ENCODE results near the gene ZNF283. TPM values are rescaled to one million over a fixed set of nuclear protein-coding genes. Genes with fewer than 3 reads are reported as not detected.
A peak's percentile ranks its signal among the peaks of the same experiment; 100 is the strongest.
"Not testable (repeated sequence)": the region's sequence is repeated elsewhere in the genome, so short reads cannot be mapped to it uniquely, and the experiment has no call there.

The ZNF283 gene
- total and polyA plus RNA-seq, 4 donors = 3.9 to 15.2 (median 8.2) TPM

DNA sequence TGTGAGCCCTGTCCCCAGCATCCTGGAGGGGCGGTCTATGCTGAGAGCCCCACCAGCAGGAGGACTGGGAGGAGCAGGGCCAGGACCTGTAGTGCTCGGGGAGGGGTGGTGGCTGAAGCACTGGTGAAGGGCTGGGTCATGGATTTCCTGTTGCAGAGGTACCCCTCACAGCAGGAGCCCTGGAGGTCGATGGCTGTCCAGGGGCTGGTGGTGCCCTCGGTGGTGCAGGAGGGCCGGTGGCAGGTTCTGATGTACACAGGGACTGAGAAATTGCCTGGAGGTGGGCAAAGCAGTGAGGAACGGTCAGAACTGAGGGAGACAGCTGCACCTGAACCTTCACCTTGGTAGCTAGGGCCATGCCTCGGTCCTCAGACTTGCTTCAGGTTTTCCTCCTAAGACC is 29.6 kb upstream of the ZNF283 start:
- Histone ChIP-seq H3K36me3 (ENCODE audit: control insufficient read depth in 1 of 2, insufficient read depth in 2 of 2, low read length in 1 of 2) (no peaks in the 10 kb centered on the region), H3K27ac (ENCODE audit: low read depth in 1 of 2, low read length in 2 of 2) (no peak overlapping the region), H3K27me3 (ENCODE audit: control insufficient read depth in 1 of 2, insufficient read depth in 2 of 2, low read length in 1 of 2) (no peaks in the 10 kb centered on the region), H3K4me3 (ENCODE audit: low read length in 2 of 2) (no peak overlapping the region), H3K9me3 (ENCODE audit: control insufficient read depth, low read length) (peaks cover 1% of the 10 kb centered on the region), H3K4me1 (ENCODE audit: control insufficient read depth in 1 of 2, insufficient read depth in 2 of 2, low read length in 2 of 2) (no peaks in the 10 kb centered on the region)
- 73 to 78% methylated on average over 7 of the region's 7 CpGs for WGBS, 2 donors
- ATAC-seq (ENCODE audit: low FRiP score) (no peak), DNase-seq (no peak)
- intact Hi-C loops (cut with DNase I) = no loop called here

DNA sequence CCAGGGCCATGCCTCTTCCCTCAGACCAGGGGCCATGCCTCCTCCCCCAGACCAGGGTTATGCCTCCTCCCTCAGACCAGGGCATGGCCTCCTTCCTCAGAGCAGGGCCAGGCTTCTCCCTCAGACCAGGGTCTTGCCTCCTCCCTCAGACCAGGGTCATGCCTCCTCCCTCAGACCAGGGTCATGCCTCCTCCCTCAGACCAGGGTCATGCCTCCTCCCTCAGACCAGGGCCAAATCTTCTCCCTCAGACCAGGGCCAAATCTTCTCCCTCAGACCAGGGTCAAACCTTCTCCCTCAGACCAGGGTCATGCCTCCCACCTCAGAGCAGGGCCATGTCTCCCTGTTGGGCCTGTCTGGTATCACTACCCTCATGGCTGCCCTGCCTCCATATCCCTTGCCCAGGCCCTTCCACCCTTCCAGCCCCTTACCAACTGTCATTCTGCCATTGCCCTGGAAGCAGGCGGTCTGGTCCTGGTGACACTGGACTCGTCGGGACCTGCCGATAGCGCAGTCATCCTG is 29.0 kb upstream of the ZNF283 start:
- 41 to 48% methylated on average over 5 of the region's 5 CpGs for WGBS, 2 donors
- Histone ChIP-seq H3K27me3 (ENCODE audit: control insufficient read depth in 1 of 2, insufficient read depth in 2 of 2, low read length in 1 of 2) (no peaks in the 10 kb centered on the region), H3K4me1 (ENCODE audit: control insufficient read depth in 1 of 2, insufficient read depth in 2 of 2, low read length in 2 of 2) (no peaks in the 10 kb centered on the region), H3K9me3 (ENCODE audit: control insufficient read depth, low read length) (peaks cover 1% of the 10 kb centered on the region), H3K27ac (ENCODE audit: low read depth in 1 of 2, low read length in 2 of 2) (no peak overlapping the region), H3K4me3 (ENCODE audit: low read length in 2 of 2) (no peak overlapping the region), H3K36me3 (ENCODE audit: control insufficient read depth in 1 of 2, insufficient read depth in 2 of 2, low read length in 1 of 2) (no peaks in the 10 kb centered on the region)
- intact Hi-C loops (cut with DNase I) = no loop called here
- DNase-seq (no peak), ATAC-seq (ENCODE audit: low FRiP score) (no peak)

DNA sequence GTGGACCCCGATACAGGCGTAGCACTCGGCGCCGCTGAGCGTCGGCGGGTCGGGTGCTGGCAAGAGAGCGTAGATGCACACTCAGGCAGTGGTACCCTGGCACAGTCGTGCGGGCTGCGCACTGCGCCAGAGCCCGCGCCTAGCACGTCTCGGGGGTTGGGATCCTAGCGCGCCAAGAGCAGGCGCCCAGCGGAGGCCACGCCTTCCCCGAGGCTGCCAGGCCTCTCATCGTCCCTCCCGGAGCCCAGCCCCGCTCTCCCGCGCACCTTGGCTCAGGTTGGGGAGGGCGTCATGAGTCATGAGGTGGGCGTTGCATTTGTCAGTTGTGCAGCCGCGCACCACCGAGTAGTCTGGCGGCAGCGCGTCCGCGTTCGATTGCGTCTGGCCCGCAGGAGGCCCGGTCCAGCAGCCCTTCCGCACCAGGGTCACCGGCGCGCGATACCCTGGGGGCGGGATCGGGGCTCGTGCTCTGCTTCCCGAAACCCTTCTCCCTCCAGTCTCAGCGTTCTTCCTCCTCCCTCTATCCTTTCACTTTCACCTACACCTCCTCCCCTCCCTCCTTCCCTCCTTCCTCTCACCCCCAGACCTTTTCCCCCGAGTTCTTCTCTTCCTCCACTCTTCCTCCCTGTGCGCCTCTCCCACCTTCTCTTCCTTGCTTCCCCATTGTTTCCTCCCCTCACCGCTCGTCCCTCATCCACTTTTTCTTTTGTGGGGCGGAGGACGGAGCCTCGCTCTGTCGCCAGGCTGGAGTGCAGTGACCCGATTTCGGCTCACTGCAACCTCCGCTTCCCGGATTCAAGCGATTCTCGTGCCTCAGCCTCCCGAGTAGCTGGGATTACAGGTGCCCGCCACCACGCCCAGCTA is 28.3 kb upstream of the ZNF283 start:
- Histone ChIP-seq H3K27me3 (ENCODE audit: control insufficient read depth in 1 of 2, insufficient read depth in 2 of 2, low read length in 1 of 2) (no peaks in the 10 kb centered on the region), H3K9me3 (ENCODE audit: control insufficient read depth, low read length) (peaks cover 1% of the 10 kb centered on the region), H3K4me3 (ENCODE audit: low read length in 2 of 2) (peak overlapping the region in 1 of 2 donors; percentile 1), H3K4me1 (ENCODE audit: control insufficient read depth in 1 of 2, insufficient read depth in 2 of 2, low read length in 2 of 2) (no peaks in the 10 kb centered on the region), H3K27ac (ENCODE audit: low read depth in 1 of 2, low read length in 2 of 2) (no peak overlapping the region), H3K36me3 (ENCODE audit: control insufficient read depth in 1 of 2, insufficient read depth in 2 of 2, low read length in 1 of 2) (no peaks in the 10 kb centered on the region)
- DNase-seq (peak in 1 of 2 donors; percentile 56), ATAC-seq (ENCODE audit: low FRiP score) (peak; percentile 53)
- WGBS, 2 donors = 11 to 13% methylated on average over 68 to 70 of the region's 70 CpGs
- intact Hi-C loops (cut with DNase I) = no loop called here

DNA sequence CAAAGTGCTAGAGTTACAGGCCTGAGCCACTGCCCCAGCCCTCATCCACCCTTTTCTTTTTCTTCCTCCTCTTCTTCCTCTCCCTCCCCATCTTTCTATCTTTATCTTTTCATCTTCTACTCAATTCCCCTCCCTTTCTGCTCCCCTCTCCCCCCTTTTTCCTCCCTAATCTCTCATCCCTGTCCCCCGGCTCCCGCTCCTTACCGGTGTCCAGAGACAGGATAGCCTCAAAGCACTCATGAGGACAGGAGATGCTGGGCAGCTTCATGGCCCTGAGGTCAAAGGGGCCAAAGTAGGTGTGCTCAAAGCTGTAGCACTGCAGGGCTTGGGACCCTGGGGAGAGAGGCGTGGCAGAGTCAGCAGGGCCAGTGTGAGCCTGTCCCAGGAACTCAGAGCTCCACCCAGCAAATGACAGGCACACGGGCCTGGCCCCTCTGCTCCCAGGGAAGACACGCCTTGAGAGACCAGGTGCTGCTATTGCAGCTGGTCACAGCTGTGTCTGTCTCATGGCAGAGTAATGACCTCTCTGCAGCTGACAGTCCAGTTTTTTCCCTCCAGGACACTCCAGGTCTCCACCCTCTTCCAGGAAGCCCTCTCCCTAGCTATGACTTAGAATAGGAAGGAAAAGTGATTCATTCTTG is 27.5 kb upstream of the ZNF283 start:
- no peak overlapping the region for H3K27ac ChIP-seq (ENCODE audit: low read depth in 1 of 2, low read length in 2 of 2)
- 57 to 65% methylated on average over 6 of the region's 6 CpGs for WGBS, 2 donors
- H3K27me3 ChIP-seq (ENCODE audit: control insufficient read depth in 1 of 2, insufficient read depth in 2 of 2, low read length in 1 of 2) = no peaks in the 10 kb centered on the region
- no peak for DNase-seq
- intact Hi-C loops (cut with DNase I) = no loop called here
- H3K36me3 ChIP-seq (ENCODE audit: control insufficient read depth in 1 of 2, insufficient read depth in 2 of 2, low read length in 1 of 2) = no peaks in the 10 kb centered on the region
- H3K4me1 ChIP-seq (ENCODE audit: control insufficient read depth in 1 of 2, insufficient read depth in 2 of 2, low read length in 2 of 2) = no peaks in the 10 kb centered on the region
- no peak for ATAC-seq (ENCODE audit: low FRiP score)
- H3K4me3 ChIP-seq (ENCODE audit: low read length in 2 of 2) = no peak overlapping the region
- peaks cover 1% of the 10 kb centered on the region for H3K9me3 ChIP-seq (ENCODE audit: control insufficient read depth, low read length)

DNA sequence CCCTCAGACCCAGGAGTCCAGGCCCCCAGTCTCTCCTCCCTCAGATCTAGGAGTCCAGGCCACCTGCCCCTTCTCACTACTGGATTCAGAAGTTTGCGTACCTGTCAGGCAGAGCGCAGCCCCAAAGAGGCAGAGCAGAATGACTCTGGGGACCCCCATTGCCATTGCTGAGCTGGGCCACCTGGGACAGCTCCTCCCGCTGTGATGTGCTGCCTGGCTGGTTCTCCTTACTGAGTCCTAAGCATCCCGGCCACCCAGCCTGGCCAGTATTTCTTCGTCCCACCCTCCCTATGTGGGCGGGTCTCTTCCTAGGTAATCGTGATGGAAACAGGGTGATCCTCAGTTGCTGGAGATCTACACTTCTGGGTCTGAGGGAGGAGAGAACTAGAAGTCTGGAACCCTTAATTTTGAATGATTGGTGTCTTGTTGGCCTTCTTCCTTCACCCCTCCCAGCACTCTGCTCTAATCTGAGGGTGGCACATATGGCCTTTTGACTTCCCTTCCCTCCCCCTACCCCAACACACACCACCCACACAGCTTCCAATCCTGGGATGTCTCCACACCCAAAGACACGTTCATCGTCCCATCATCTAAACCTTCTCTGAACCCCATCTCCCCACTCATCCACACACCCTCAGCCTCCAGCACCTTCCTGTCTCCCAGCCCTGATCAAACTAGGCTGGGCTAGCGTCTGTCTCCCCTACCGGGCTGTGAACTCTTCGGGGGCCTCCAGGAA is 24.7 kb upstream of the ZNF283 start, which contains the start of gene LYPD5:
Gene LYPD5, minus strand, starts transcription at position 232 of the 736 bp plus-strand sequence. Its CDS starts 67 bp downstream, at position 165.
- H3K36me3 ChIP-seq (ENCODE audit: control insufficient read depth in 1 of 2, insufficient read depth in 2 of 2, low read length in 1 of 2) = no peaks in the 10 kb centered on the region
- intact Hi-C loops (cut with DNase I) = no loop called here
- ATAC-seq (ENCODE audit: low FRiP score) = no peak
- DNase-seq = no peak
- H3K9me3 ChIP-seq (ENCODE audit: control insufficient read depth, low read length) = no peaks in the 10 kb centered on the region
- H3K4me1 ChIP-seq (ENCODE audit: control insufficient read depth in 1 of 2, insufficient read depth in 2 of 2, low read length in 2 of 2) = no peaks in the 10 kb centered on the region
- no peak within 1 kb of the TSS for H3K27ac ChIP-seq (ENCODE audit: low read depth in 1 of 2, low read length in 2 of 2)
- no peak within 1 kb of the TSS for H3K4me3 ChIP-seq (ENCODE audit: low read length in 2 of 2)
- 55 to 57% methylated on average over 12 of the region's 12 CpGs for WGBS, 2 donors
- H3K27me3 ChIP-seq (ENCODE audit: control insufficient read depth in 1 of 2, insufficient read depth in 2 of 2, low read length in 1 of 2) = no peaks in the 10 kb centered on the region

DNA sequence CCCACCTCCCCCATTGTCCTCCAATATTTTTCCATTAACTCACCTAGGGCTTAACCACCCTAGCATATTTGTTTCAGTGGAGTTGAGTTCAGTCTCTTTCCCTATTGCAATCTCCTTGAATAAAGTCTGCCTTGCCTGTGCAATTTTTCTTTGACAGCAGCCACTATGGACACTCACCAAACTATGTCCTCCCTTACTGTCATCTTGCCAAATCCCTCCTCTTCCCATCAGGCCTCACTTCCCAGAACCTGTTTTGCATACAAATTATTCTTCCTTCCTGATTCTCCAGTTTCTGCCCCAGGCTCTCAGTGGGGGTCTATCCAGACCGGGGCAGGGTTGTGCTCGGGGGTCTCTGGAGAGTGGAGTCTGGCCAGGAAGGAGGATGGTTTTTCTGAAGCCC is 22.7 kb upstream of the ZNF283 start:
- Histone ChIP-seq H3K4me1 (ENCODE audit: control insufficient read depth in 1 of 2, insufficient read depth in 2 of 2, low read length in 2 of 2) (no peaks in the 10 kb centered on the region), H3K9me3 (ENCODE audit: control insufficient read depth, low read length) (no peaks in the 10 kb centered on the region), H3K4me3 (ENCODE audit: low read length in 2 of 2) (no peak overlapping the region), H3K27ac (ENCODE audit: low read depth in 1 of 2, low read length in 2 of 2) (no peak overlapping the region), H3K27me3 (ENCODE audit: control insufficient read depth in 1 of 2, insufficient read depth in 2 of 2, low read length in 1 of 2) (no peaks in the 10 kb centered on the region), H3K36me3 (ENCODE audit: control insufficient read depth in 1 of 2, insufficient read depth in 2 of 2, low read length in 1 of 2) (no peaks in the 10 kb centered on the region)
- 43 to 44% methylated on average over 2 of the region's 2 CpGs for WGBS, 2 donors
- intact Hi-C loops (cut with DNase I) = no loop called here
- no peak for ATAC-seq (ENCODE audit: low FRiP score)
- no peak for DNase-seq

DNA sequence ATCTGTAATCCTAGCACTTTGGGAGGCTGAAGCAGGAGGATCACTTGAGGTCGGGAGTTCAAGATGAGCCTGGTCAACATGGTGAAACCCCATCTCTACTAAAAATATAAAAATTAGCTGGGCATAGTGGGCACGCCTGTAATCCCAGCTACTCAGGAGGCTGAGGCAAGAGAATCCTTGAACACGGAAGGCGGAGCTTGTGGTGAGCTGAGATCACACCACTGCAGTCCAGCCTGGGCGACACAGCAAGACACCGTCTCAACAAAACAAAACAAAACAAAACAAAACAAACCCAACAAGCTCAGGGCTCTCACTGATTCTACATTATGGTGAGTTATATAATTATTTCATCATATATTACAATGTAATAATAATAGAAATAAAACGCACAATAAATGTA is 20.7 kb upstream of the ZNF283 start:
- H3K36me3 ChIP-seq (ENCODE audit: control insufficient read depth in 1 of 2, insufficient read depth in 2 of 2, low read length in 1 of 2); intact Hi-C loops (cut with DNase I); H3K27ac ChIP-seq (ENCODE audit: low read depth in 1 of 2, low read length in 2 of 2); H3K4me3 ChIP-seq (ENCODE audit: low read length in 2 of 2); ATAC-seq (ENCODE audit: low FRiP score); H3K4me1 ChIP-seq (ENCODE audit: control insufficient read depth in 1 of 2, insufficient read depth in 2 of 2, low read length in 2 of 2); H3K27me3 ChIP-seq (ENCODE audit: control insufficient read depth in 1 of 2, insufficient read depth in 2 of 2, low read length in 1 of 2); H3K9me3 ChIP-seq (ENCODE audit: control insufficient read depth, low read length); DNase-seq: not testable (repeated sequence)
- 87 to 88% methylated on average over 7 of the region's 7 CpGs for WGBS, 2 donors

DNA sequence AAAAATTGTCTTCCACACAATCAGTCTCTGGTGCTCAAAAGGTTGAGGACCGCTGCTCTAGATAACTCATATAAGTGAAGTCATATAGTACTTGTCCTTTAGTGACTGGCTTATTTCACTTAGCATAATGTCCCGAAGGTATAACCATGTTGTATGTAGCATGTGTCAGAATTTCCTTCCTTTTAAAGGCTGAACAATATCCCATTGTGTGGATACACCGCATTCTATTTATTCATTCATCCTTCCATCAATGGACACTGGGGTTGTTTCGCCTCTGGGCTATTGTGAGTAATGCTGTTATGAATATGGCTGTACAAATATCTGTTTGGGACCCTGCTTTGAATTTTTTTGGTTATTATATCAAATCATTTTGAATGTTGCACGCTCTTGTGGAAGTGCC is 20.3 kb upstream of the ZNF283 start:
- 69 to 82% methylated on average over 5 of the region's 5 CpGs for WGBS, 2 donors
- H3K36me3 ChIP-seq (ENCODE audit: control insufficient read depth in 1 of 2, insufficient read depth in 2 of 2, low read length in 1 of 2) = no peaks in the 10 kb centered on the region
- ATAC-seq (ENCODE audit: low FRiP score) (no peak), DNase-seq (no peak)
- no peaks in the 10 kb centered on the region for H3K9me3 ChIP-seq (ENCODE audit: control insufficient read depth, low read length)
- no peak overlapping the region for H3K4me3 ChIP-seq (ENCODE audit: low read length in 2 of 2)
- H3K4me1 ChIP-seq (ENCODE audit: control insufficient read depth in 1 of 2, insufficient read depth in 2 of 2, low read length in 2 of 2) = no peaks in the 10 kb centered on the region
- no peak overlapping the region for H3K27ac ChIP-seq (ENCODE audit: low read depth in 1 of 2, low read length in 2 of 2)
- H3K27me3 ChIP-seq (ENCODE audit: control insufficient read depth in 1 of 2, insufficient read depth in 2 of 2, low read length in 1 of 2) = no peaks in the 10 kb centered on the region
- intact Hi-C loops (cut with DNase I) = no loop called here
